Neural cell (in vitro differentiated cells): ENCODE data around the gene HACD2. TPM values are rescaled to one million over a fixed set of nuclear protein-coding genes. Genes with fewer than 3 reads are reported as not detected.
"Not testable (repeated sequence)": the region's sequence is repeated elsewhere in the genome, so short reads cannot be mapped to it uniquely, and the experiment has no call there.

ENCODE experiments used
- H2AFZ ChIP-seq: fragments of 200-600, 300-800 bp; sonication (generic), shearing (Covaris generic); 2 replicates; pipeline ENCODE4 v1.6.0; 2014; ENCODE audit warnings: low read depth, mild to moderate bottlenecking, antibody characterized with exemption, low read length, moderate library complexity
- H3F3A ChIP-seq: fragments of 200-600 bp; shearing (Covaris generic); 2 replicates; pipeline ENCODE4 v1.6.1; 2016; ENCODE audit warnings: mild to moderate bottlenecking, moderate library complexity, mixed read lengths, antibody characterized with exemption, low read length; ENCODE audit not compliant: insufficient read depth, poor library complexity, severe bottlenecking
- H3K27ac ChIP-seq: fragments of 200-600, 300-800 bp; sonication (generic), shearing (Covaris generic); 2 replicates; pipeline ENCODE4 v1.5.1; 2014; ENCODE audit warnings: mild to moderate bottlenecking, low read length, moderate library complexity
- H3K27me3 ChIP-seq: fragments of 300-800, 200-600 bp; sonication (generic), shearing (Covaris generic); 2 replicates; pipeline ENCODE4 v1.6.0; 2014; ENCODE audit warnings: mild to moderate bottlenecking, low read depth, low read length, moderate library complexity; ENCODE audit not compliant: insufficient read depth
- H3K36me3 ChIP-seq: fragments of 300-800, 200-600 bp; sonication (generic), shearing (Covaris generic); 2 replicates; pipeline ENCODE4 v1.5.1; 2014; ENCODE audit warnings: mild to moderate bottlenecking, antibody characterized with exemption, low read length, moderate library complexity; ENCODE audit not compliant: insufficient read depth
- H3K4me2 ChIP-seq: fragments of 300-800, 200-600 bp; sonication (generic), shearing (Covaris generic); 2 replicates; pipeline ENCODE4 v1.6.0; 2014; ENCODE audit warnings: mild to moderate bottlenecking, low read length
- H3K4me3 ChIP-seq: fragments of 300-800, 200-600 bp; sonication (generic), shearing (Covaris generic); 2 replicates; pipeline ENCODE4 v1.5.1; 2014; ENCODE audit warnings: mild to moderate bottlenecking, low read length, moderate library complexity
- H3K79me2 ChIP-seq: fragments of 200-600 bp; shearing (Covaris generic); replicated peaks from 2 replicates; pipeline ENCODE4 v1.6.0; 2014; ENCODE audit warnings: mild to moderate bottlenecking, low read length, moderate library complexity; ENCODE audit not compliant: insufficient read depth
- H3K9ac ChIP-seq: fragments of 300-800, 200-600 bp; sonication (generic), shearing (Covaris generic); 2 replicates; pipeline ENCODE4 v1.6.1; 2016; ENCODE audit warnings: mild to moderate bottlenecking, low read length, mixed read lengths
- H3K9me2 ChIP-seq: fragments of 200-600 bp; shearing (Covaris generic); 2 replicates; pipeline ENCODE4 v1.6.1; 2016; ENCODE audit warnings: mild to moderate bottlenecking, low read length, mixed read lengths; ENCODE audit not compliant: insufficient read depth
- H3K9me3 ChIP-seq: fragments of 200-600, 300-800 bp; sonication (generic), shearing (Covaris generic); 2 replicates; pipeline ENCODE4 v1.6.1; 2016; ENCODE audit warnings: mild to moderate bottlenecking, mixed run types, low read length, moderate library complexity, mixed read lengths
- H4K20me1 ChIP-seq: fragments of 200-600 bp; shearing (Covaris generic); 2 replicates; pipeline ENCODE4 v1.6.1; 2016; ENCODE audit warnings: mild to moderate bottlenecking, mixed run types; ENCODE audit not compliant: insufficient read depth
- CTCF ChIP-seq: fragments of 450-650 bp; IDR thresholded peaks from 2 replicates; pipeline ENCODE4 v1.5.1; 2014; ENCODE audit warnings: antibody characterized with exemption, mild to moderate bottlenecking, moderate library complexity; ENCODE audit not compliant: poor library complexity, severe bottlenecking
- EP300 ChIP-seq: fragments of 450-650 bp; conservative IDR thresholded peaks from 2 replicates; pipeline ENCODE4 v1.6.1; 2014; ENCODE audit warnings: antibody characterized with exemption, mild to moderate bottlenecking, moderate library complexity; ENCODE audit not compliant: poor library complexity, severe bottlenecking
- EZH2 ChIP-seq: fragments of 200-600, 300-800 bp; shearing (Covaris generic), sonication (generic); IDR thresholded peaks from 2 replicates; pipeline ENCODE4 v1.6.1; 2014; ENCODE audit warnings: antibody characterized with exemption, low read length, borderline replicate concordance, mild to moderate bottlenecking; ENCODE audit not compliant: insufficient read depth, poor library complexity, severe bottlenecking
- MXI1 ChIP-seq: fragments of 450-650 bp; conservative IDR thresholded peaks from 2 replicates; pipeline ENCODE4 v1.6.1; 2014; ENCODE audit warnings: antibody characterized with exemption, mild to moderate bottlenecking; ENCODE audit not compliant: poor library complexity, severe bottlenecking
- POLR2AphosphoS5 ChIP-seq: IDR thresholded peaks from 2 replicates; pipeline ENCODE4 v1.6.1; 2012
- RAD21 ChIP-seq: fragments of 450-650 bp; conservative IDR thresholded peaks from 2 replicates; pipeline ENCODE4 v1.6.1; 2014; ENCODE audit warnings: antibody characterized with exemption, mild to moderate bottlenecking, moderate library complexity
- REST ChIP-seq: IDR thresholded peaks from 2 replicates; pipeline ENCODE4 v1.6.1; 2012; ENCODE audit warnings: borderline replicate concordance
- SMC3 ChIP-seq: fragments of 450-650 bp; conservative IDR thresholded peaks from 2 replicates; pipeline ENCODE4 v1.6.1; 2014; ENCODE audit warnings: antibody characterized with exemption, mild to moderate bottlenecking, moderate library complexity; ENCODE audit not compliant: poor library complexity
- TAF1 ChIP-seq: IDR thresholded peaks from 2 replicates; pipeline ENCODE4 v1.6.1; 2012; ENCODE audit warnings: low read depth
- polyA plus RNA-seq: library from polyadenylated mRNA; depleted of rRNA; stranded (reverse); fragments of >200 nt; gene quantifications from 2 replicates; pipeline ENCODE4 v1.2.3, GENCODE V29; 2014

Gene HACD2
- polyA plus RNA-seq, 1 donor from 2014 or later = 28.0 TPM

DNA sequence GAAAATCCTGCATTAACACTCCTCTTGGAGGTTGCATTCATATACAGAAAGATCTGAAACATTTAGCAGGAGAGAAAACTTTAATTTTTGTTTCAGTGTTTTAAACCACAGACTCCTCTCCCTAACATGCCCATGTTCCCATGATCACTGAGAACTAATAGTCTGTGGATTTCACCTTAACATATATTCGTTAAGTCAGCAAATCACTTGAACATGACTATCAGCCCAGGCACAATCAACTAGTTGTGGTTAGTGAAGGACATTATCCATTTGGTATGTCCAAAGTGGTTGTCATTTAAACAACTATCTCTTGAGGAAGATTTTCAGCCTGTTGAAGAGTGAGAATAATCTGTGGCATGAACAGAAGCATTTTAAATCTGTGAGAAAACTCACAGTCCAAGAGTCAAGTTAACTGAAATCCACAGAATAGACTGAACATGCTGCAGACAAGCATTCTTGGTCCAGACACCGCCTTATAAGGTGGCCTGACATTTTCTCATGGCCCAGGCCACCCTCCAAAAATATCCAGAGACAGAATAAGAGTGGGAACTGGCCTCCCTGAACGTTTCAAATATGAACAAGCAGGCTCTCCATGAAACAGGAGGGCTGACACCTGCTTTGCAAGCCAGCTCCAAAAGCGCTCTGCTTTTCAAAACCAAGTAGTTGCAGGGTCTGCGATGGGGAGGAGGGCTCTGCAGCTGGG, 96.1 kb downstream of the HACD2 start:
- Histone ChIP-seq H2AFZ (no peak overlapping the region), H3K9ac (no peak overlapping the region), H3K27me3 (no peaks in the 10 kb centered on the region), H3K79me2 (no peaks in the 10 kb centered on the region), H3K4me3 (no peak overlapping the region), H3K27ac (no peak overlapping the region), H3K9me2 (no peaks in the 10 kb centered on the region), H3K36me3 (no peaks in the 10 kb centered on the region), H3F3A (no peaks in the 10 kb centered on the region), H3K4me2 (no peak overlapping the region), H3K9me3 (no peaks in the 10 kb centered on the region), H4K20me1 (no peaks in the 10 kb centered on the region)
- TF ChIP-seq TAF1 (no peak), REST (no peak), SMC3 (no peak), EZH2 (no peak), EP300 (no peak), CTCF (no peak), MXI1 (no peak), POLR2AphosphoS5 (no peak), RAD21 (no peak)

DNA sequence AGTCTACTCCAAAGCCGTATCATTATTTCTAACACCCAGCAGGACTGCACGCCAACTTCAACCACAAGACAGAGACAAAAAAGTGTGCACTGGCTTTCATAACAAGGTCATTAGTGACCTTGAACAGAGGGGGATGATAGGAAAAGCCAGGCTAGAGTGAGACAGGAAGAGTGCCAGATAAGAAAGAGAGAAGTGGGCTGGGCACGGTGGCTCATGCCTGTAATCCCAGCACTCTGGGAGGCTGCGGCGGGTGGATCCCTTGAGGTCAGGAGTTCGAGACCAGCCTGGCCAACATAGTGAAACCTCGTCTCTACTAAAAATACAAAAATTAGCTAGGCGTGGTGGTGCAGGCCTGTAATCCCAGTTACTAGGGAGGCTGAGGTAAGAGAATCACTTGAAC, 97.8 kb downstream of the HACD2 start:
- H3K36me3 ChIP-seq, H3K9ac ChIP-seq, H3K9me3 ChIP-seq, H3K27me3 ChIP-seq, H4K20me1 ChIP-seq, H3K79me2 ChIP-seq, H3F3A ChIP-seq, H3K4me2 ChIP-seq, H3K27ac ChIP-seq, H3K4me3 ChIP-seq, H3K9me2 ChIP-seq, H2AFZ ChIP-seq: not testable (repeated sequence)

DNA sequence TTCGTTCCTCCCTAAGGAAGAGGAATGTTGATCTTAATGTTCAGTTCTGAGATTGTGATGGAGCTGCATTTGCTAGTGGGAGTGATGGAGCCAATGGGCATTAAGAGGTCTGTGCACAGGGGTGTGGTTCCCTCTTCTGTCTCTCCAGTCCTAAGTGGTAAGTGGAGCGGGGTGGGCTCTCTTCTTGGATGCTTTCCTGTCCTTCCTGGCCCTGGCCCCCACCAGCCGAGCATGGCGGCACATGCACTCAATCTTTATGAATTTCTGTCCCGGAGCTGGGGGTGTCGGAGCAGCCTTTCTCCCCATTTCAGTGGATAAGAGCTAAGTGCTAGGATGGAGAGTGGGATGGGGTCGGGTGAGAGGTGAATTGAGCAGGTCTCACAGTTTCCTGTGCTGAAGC, 98.4 kb downstream of the HACD2 start:
- H3F3A ChIP-seq = no peaks in the 10 kb centered on the region
- no peak overlapping the region for H3K4me3 ChIP-seq
- H4K20me1 ChIP-seq = no peaks in the 10 kb centered on the region
- no peaks in the 10 kb centered on the region for H3K9me3 ChIP-seq
- H3K27me3 ChIP-seq = no peaks in the 10 kb centered on the region
- no peaks in the 10 kb centered on the region for H3K9me2 ChIP-seq
- H2AFZ ChIP-seq = no peak overlapping the region
- H3K4me2 ChIP-seq = no peak overlapping the region
- H3K27ac ChIP-seq = no peak overlapping the region
- TF ChIP-seq RAD21 (no peak), MXI1 (no peak), POLR2AphosphoS5 (no peak), REST (no peak), EP300 (no peak), SMC3 (no peak), EZH2 (no peak), TAF1 (no peak), CTCF (no peak)
- H3K36me3 ChIP-seq = no peaks in the 10 kb centered on the region
- H3K9ac ChIP-seq = no peak overlapping the region
- H3K79me2 ChIP-seq = no peaks in the 10 kb centered on the region
